SK-N-SH (cell line): ENCODE measurements around the gene SIGLEC6. TPM values are rescaled to one million over a fixed set of nuclear protein-coding genes. Genes with fewer than 3 reads are reported as not detected.

Source experiments
- CTCF ChIA-PET: fragments of 300-600, 350-600 bp; formaldehyde crosslinking; extraction: SDS; loops from one replicate; lab custom pipeline; 2021; lab: Yijun Ruan, JAX
- POLR2A ChIA-PET: fragments of 350-600 bp; sonication (Branson Sonifier 250); formaldehyde crosslinking; extraction: SDS; loops from one replicate; lab custom pipeline; 2020; ENCODE audit warnings: antibody characterized with exemption, inconsistent platforms; lab: Yijun Ruan, JAX
- DNase-seq: peaks from one replicate; pipeline ENCODE4 v3.0.0; 2012
- H2AFZ ChIP-seq: fragments of 200-600 bp; sonication (generic); 2 replicates; pipeline ENCODE4 v1.8.1; 2016; ENCODE audit warnings: antibody characterized with exemption, mild to moderate bottlenecking, low read depth
- H3F3A ChIP-seq: fragments of 200-600 bp; sonication (generic); replicated peaks from 2 replicates; pipeline ENCODE3; 2016; ENCODE audit warnings: antibody characterized with exemption, mild to moderate bottlenecking; ENCODE audit not compliant: insufficient read depth
- H3K27ac ChIP-seq, 2 experiments: fragments of 200-500 bp in 1 of 2; fragments of 200-600 bp in 1 of 2; sonication (Bioruptor generic) in 1 of 2; sonication (generic), shearing (Covaris generic) in 1 of 2; 2 replicates each; pipeline versions ENCODE4 v1.5.1 to v1.6.1; 2014 to 2016; ENCODE audit warnings: low read depth in 2 of 2, inconsistent platforms in 1 of 2, low read length in 1 of 2, mild to moderate bottlenecking in 1 of 2, mixed read lengths in 1 of 2
- H3K27me3 ChIP-seq: fragments of 200-600 bp; sonication (generic), shearing (Covaris generic); 2 replicates; pipeline ENCODE4 v1.6.1; 2016; ENCODE audit warnings: mixed run types; ENCODE audit not compliant: insufficient read depth
- H3K36me3 ChIP-seq, 2 experiments: fragments of 200-500 bp in 1 of 2; fragments of 200-600 bp in 1 of 2; sonication (Bioruptor generic) in 1 of 2; sonication (generic) in 1 of 2; replicated peaks in 1 of 2; 2 replicates each; pipeline versions ENCODE3 to v1.5.1; 2014 to 2016; ENCODE audit warnings: low read length in 1 of 2, mild to moderate bottlenecking in 1 of 2; ENCODE audit not compliant: insufficient read depth in 2 of 2, control insufficient read depth in 1 of 2
- H3K4me1 ChIP-seq, 2 experiments: fragments of 200-500 bp in 1 of 2; fragments of 200-600 bp in 1 of 2; sonication (Bioruptor generic) in 1 of 2; sonication (generic), shearing (Covaris generic) in 1 of 2; 2 replicates each; pipeline versions ENCODE4 v1.5.1 to v1.6.1; 2014 to 2016; ENCODE audit warnings: low read depth in 1 of 2, low read length in 1 of 2, mixed run types in 1 of 2; ENCODE audit not compliant: insufficient read depth in 2 of 2, control insufficient read depth in 1 of 2
- H3K4me2 ChIP-seq: fragments of 200-600 bp; sonication (generic), shearing (Covaris generic); 2 replicates; pipeline ENCODE4 v1.6.1; 2017; ENCODE audit warnings: mixed run types
- H3K4me3 ChIP-seq, 2 experiments: fragments of 200-500 bp in 1 of 2; fragments of 200-600 bp in 1 of 2; sonication (Bioruptor generic) in 1 of 2; sonication (generic), shearing (Covaris generic) in 1 of 2; 2 replicates each; pipeline versions ENCODE4 v1.5.1 to v1.8.1; 2014 to 2016; ENCODE audit warnings: low read depth in 2 of 2, inconsistent platforms in 1 of 2, low read length in 1 of 2, mild to moderate bottlenecking in 1 of 2, mixed read lengths in 1 of 2, moderate library complexity in 1 of 2
- H3K79me2 ChIP-seq: fragments of 200-600 bp; sonication (generic); 2 replicates; pipeline ENCODE4 v1.8.1; 2017; ENCODE audit warnings: mild to moderate bottlenecking; ENCODE audit not compliant: insufficient read depth
- H3K9ac ChIP-seq: fragments of 200-600 bp; sonication (generic); 2 replicates; pipeline ENCODE4 v1.6.1; 2017; ENCODE audit warnings: mixed run types
- H3K9me2 ChIP-seq: fragments of 200-600 bp; sonication (generic); 2 replicates; pipeline ENCODE4 v1.6.1; 2017; ENCODE audit warnings: mixed run types
- H3K9me3 ChIP-seq: fragments of 200-600 bp; sonication (generic); 2 replicates; pipeline ENCODE4 v1.6.1; 2017; ENCODE audit warnings: mixed run types, mild to moderate bottlenecking, moderate library complexity
- H4K20me1 ChIP-seq: fragments of 200-600 bp; sonication (generic); 2 replicates; pipeline ENCODE4 v1.6.1; 2017; ENCODE audit warnings: mild to moderate bottlenecking, mixed run types; ENCODE audit not compliant: insufficient read depth
- CHD2 ChIP-seq: fragments of 150-350 bp; IDR thresholded peaks from 2 replicates; pipeline ENCODE4 v1.6.1; 2018; ENCODE audit warnings: low read length; ENCODE audit not compliant: partially characterized antibody
- CTCF ChIP-seq: fragments of 200-600 bp; sonication (generic); IDR thresholded peaks from 2 replicates; pipeline ENCODE4 v1.6.1; 2017; ENCODE audit warnings: antibody characterized with exemption, mild to moderate bottlenecking, moderate library complexity
- ELF1 ChIP-seq: IDR thresholded peaks from 2 replicates; pipeline ENCODE4 v1.4.0; 2012
- EZH2phosphoT487 ChIP-seq: fragments of 200-600 bp; sonication (generic); IDR thresholded peaks from 2 replicates; pipeline ENCODE4 v1.6.1; 2017; ENCODE audit warnings: low read depth, mixed run types, mild to moderate bottlenecking, antibody characterized with exemption, moderate library complexity, borderline replicate concordance
- FOXM1 ChIP-seq: IDR thresholded peaks from 2 replicates; pipeline ENCODE4 v1.4.0; 2012; ENCODE audit warnings: low read depth, mild to moderate bottlenecking
- GATA2 ChIP-seq: sonication (generic); formaldehyde crosslinking; IDR thresholded peaks from 2 replicates; pipeline ENCODE4 v1.5.0; 2020; ENCODE audit warnings: mild to moderate bottlenecking, missing genetic modification reagents
- MEF2A ChIP-seq: IDR thresholded peaks from 2 replicates; pipeline ENCODE4 v1.4.0; 2012; ENCODE audit warnings: low read depth, borderline replicate concordance
- NFIC ChIP-seq: IDR thresholded peaks from 2 replicates; pipeline ENCODE4 v1.4.0; 2012; ENCODE audit warnings: borderline replicate concordance
- NRF1 ChIP-seq: IDR thresholded peaks from 2 replicates; pipeline ENCODE4 v1.6.1; 2012; ENCODE audit warnings: low read depth, mild to moderate bottlenecking, low read length
- POLR2AphosphoS5 ChIP-seq: IDR thresholded peaks from 2 replicates; pipeline ENCODE4 v1.6.1; 2012; ENCODE audit warnings: low read depth, low read length
- RCOR1 ChIP-seq: fragments of 150-350 bp; IDR thresholded peaks from 2 replicates; pipeline ENCODE4 v1.6.1; 2017; ENCODE audit warnings: antibody characterized with exemption, low read length
- REST ChIP-seq: IDR thresholded peaks from 2 replicates; pipeline ENCODE4 v1.6.1; 2012; ENCODE audit warnings: mild to moderate bottlenecking, low read depth, low read length, moderate library complexity
- YY1 ChIP-seq: IDR thresholded peaks from 2 replicates; pipeline ENCODE4 v1.4.0; 2012; ENCODE audit warnings: low read depth, mild to moderate bottlenecking
- ZBTB33 ChIP-seq: IDR thresholded peaks from 2 replicates; pipeline ENCODE4 v1.4.0; 2012; ENCODE audit warnings: low read depth, borderline replicate concordance
- WGBS: methylation state at CpG from one replicate; pipeline ENCODE4 v1.1.6; 2017; ENCODE audit warnings: low lambda C conversion rate; 5-methylcytosine and 5-hydroxymethylcytosine counted together
- polyA plus RNA-seq, 3 experiments: library from polyadenylated mRNA; depleted of rRNA; stranded (reverse); fragments of >200 nt; gene quantifications; 2 replicates each; pipeline ENCODE4 v1.2.3, GENCODE V29; 2012
- TF ChIP-seq, protein P1 (sequence below): IDR thresholded peaks from 2 replicates; pipeline ENCODE4 v1.4.0; 2012; ENCODE audit warnings: low read depth, borderline replicate concordance

SIGLEC6 gene
- polyA plus RNA-seq, 1 of the 3 experiments (the other 2 are of a cell fraction) = not detected

- Histone ChIP-seq H3K9me3 (no peaks in the 10 kb centered on the region; the same call in 1 of the 2 replicates), H4K20me1 (no peaks in the 10 kb centered on the region), H2AFZ (peak overlapping the region; percentile 36; the same call in 1 of the 2 replicates), H3K27me3 (no peaks in the 10 kb centered on the region; the same call in 1 of the 2 replicates), H3K9ac (peak overlapping the region; percentile 72), H3K79me2 (peaks cover 52% of the 10 kb centered on the region), H3F3A (peaks cover 18% of the 10 kb centered on the region), H3K4me1 (peaks cover 0 to 13% of the 10 kb centered on the region in 2 experiments; a peak in 2 of 4 replicates), H3K27ac (peak overlapping the region in 1 of 2 experiments; percentile 62; a peak in 2 of 4 replicates), H3K9me2 (no peaks in the 10 kb centered on the region), H3K36me3 (peaks cover 26 to 29% of the 10 kb centered on the region in 2 experiments), H3K4me2 (peak overlapping the region; percentile 88), H3K4me3 (peak overlapping the region; percentile 72 to 77)
- TF ChIP-seq NRF1 = no peak
- TF ChIP-seq, protein P1, sequence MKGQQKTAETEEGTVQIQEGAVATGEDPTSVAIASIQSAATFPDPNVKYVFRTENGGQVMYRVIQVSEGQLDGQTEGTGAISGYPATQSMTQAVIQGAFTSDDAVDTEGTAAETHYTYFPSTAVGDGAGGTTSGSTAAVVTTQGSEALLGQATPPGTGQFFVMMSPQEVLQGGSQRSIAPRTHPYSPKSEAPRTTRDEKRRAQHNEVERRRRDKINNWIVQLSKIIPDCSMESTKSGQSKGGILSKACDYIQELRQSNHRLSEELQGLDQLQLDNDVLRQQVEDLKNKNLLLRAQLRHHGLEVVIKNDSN = no peak
- TF ChIP-seq MEF2A = no peak
- no peak for TF ChIP-seq RCOR1
- TF ChIP-seq NFIC = no peak
- TF ChIP-seq CTCF = no peak
- no peak for TF ChIP-seq REST
- peak; percentile 20 for DNase-seq
- ChIA-PET POLR2A (interaction anchor here (1.0 to 1.1 kb wide), 2 partner anchors 9 to 23 kb away, joined by 4 to 6 read pairs; no protein-coding TSS in a partner anchor), CTCF (interaction anchor here (1.1 to 1.2 kb wide), 2 partner anchors 13 to 85 kb away, joined by 3 read pairs; no protein-coding TSS in a partner anchor)
- WGBS = 7% methylated on average over 8 of the region's 8 CpGs
Measured at GRCh38 chr19:51571599-51571998, 40.1 kb upstream of the SIGLEC6 start.

- under 1% methylated on average over 27 of the region's 30 CpGs for WGBS
- peak; percentile 75 for DNase-seq
- peaks cover 22 to 24% of the 10 kb centered on the region in 2 experiments for H3K36me3 ChIP-seq
- peaks cover 3% of the 10 kb centered on the region; the same call in 1 of the 2 replicates for H3K27me3 ChIP-seq
- peaks cover 47% of the 10 kb centered on the region for H3K79me2 ChIP-seq
- H3K27ac ChIP-seq = peak within 1 kb of the TSS; percentile 58 to 62; a peak in 3 of 4 replicates
- peaks cover 0 to 13% of the 10 kb centered on the region in 2 experiments; a peak in 2 of 4 replicates for H3K4me1 ChIP-seq
- no peaks in the 10 kb centered on the region for H4K20me1 ChIP-seq
- peak within 1 kb of the TSS; percentile 72 to 77 for H3K4me3 ChIP-seq
- no peaks in the 10 kb centered on the region for H3K9me2 ChIP-seq
- H3K9ac ChIP-seq = peak within 1 kb of the TSS; percentile 72
- CTCF ChIA-PET = interaction anchor here (1.2 kb wide), 1 partner anchor 13 kb away, joined by 3 read pairs; no protein-coding TSS in a partner anchor
- peak within 1 kb of the TSS; percentile 88 for H3K4me2 ChIP-seq
- no peaks in the 10 kb centered on the region; the same call in 1 of the 2 replicates for H3K9me3 ChIP-seq
- POLR2A ChIA-PET = interaction anchor here (1.0 to 1.1 kb wide), 2 partner anchors 10 to 23 kb away, joined by 4 to 6 read pairs; no protein-coding TSS in a partner anchor
- peak within 1 kb of the TSS; percentile 66 for H2AFZ ChIP-seq
- peaks cover 18% of the 10 kb centered on the region for H3F3A ChIP-seq
- TF ChIP-seq FOXM1 = no peak
- peak; percentile 90 for TF ChIP-seq ELF1
- peak; percentile 82 for TF ChIP-seq NRF1
- TF ChIP-seq POLR2AphosphoS5 = peak; percentile 81
- TF ChIP-seq ZBTB33 = peak; percentile 79
- no peak for TF ChIP-seq EZH2phosphoT487
- no peak for TF ChIP-seq GATA2 (CRISPR knock-in tag)
- TF ChIP-seq CHD2 = peak; percentile 70
- TF ChIP-seq YY1 = peak; percentile 100
Measured at GRCh38 chr19:51570962-51571575, 39.6 kb upstream of the SIGLEC6 start, which contains the start of gene ZNF175. TSS of gene ZNF175 (plus strand) at chr19:51571283. CDS start at chr19:51573330, 2,047 bp downstream.
